CD4-positive, alpha-beta T cell (primary cell): ENCODE measurements around the gene FCRLA. TPM values are rescaled to one million over a fixed set of nuclear protein-coding genes. Genes with fewer than 3 reads are reported as not detected.

Experiments
- ATAC-seq: fragments of 200-7000 bp; cut with Tn5 transposase; one replicate; pipeline ENCODE4 v1.10.0; 2022; ENCODE audit warnings: mild to moderate bottlenecking; ENCODE audit not compliant: poor library complexity
- CTCF ChIA-PET: fragments of 350-600 bp; sonication (Branson Sonifier 250); formaldehyde crosslinking; loops from one replicate; lab custom pipeline; 2021; ENCODE audit warnings: antibody characterized with exemption, inconsistent platforms; lab: Charles Lee
- POLR2A ChIA-PET: fragments of 350-600 bp; sonication (Branson Sonifier 250); formaldehyde crosslinking; loops from one replicate; lab custom pipeline; 2021; ENCODE audit warnings: antibody characterized with exemption, inconsistent platforms; lab: Charles Lee
- DNase-seq, 14 experiments: peaks; one replicate each; pipeline ENCODE4 v3.0.0-alpha.2; 2013 to 2020; ENCODE audit warnings: mixed read lengths in 2 of 14
- H3K27ac ChIP-seq, 2 donors: one replicate each; pipeline versions ENCODE4 v1.5.1 to v1.7.0; 2013; ENCODE audit warnings: low read length in 2 of 2, low read depth in 1 of 2, mild to moderate bottlenecking in 1 of 2
- H3K27me3 ChIP-seq, 2 experiments: 1 replicate in 1 of 2; 2 replicates in 1 of 2; pipeline versions ENCODE4 v1.6.1 to v1.7.0; 2013; ENCODE audit warnings: low read length in 2 of 2, control low read depth in 1 of 2, mild to moderate bottlenecking in 1 of 2, moderate library complexity in 1 of 2; ENCODE audit not compliant: insufficient read depth in 2 of 2, control insufficient read depth in 1 of 2
- H3K36me3 ChIP-seq: one replicate; pipeline ENCODE4 v1.6.1; 2013; ENCODE audit warnings: low read length, control low read depth; ENCODE audit not compliant: insufficient read depth
- H3K4me1 ChIP-seq: one replicate; pipeline ENCODE4 v1.6.1; 2013; ENCODE audit warnings: low read length, control low read depth; ENCODE audit not compliant: insufficient read depth
- H3K4me3 ChIP-seq: one replicate; pipeline ENCODE4 v1.5.1; 2013; ENCODE audit warnings: mild to moderate bottlenecking, low read length, moderate library complexity
- H3K9me3 ChIP-seq, 2 experiments: 1 replicate in 1 of 2; 2 replicates in 1 of 2; pipeline versions ENCODE4 v1.6.1 to v1.7.0; 2013; ENCODE audit warnings: low read length in 2 of 2, mild to moderate bottlenecking in 2 of 2, control low read depth in 1 of 2, moderate library complexity in 1 of 2; ENCODE audit not compliant: control insufficient read depth in 1 of 2, insufficient read depth in 1 of 2
- H3K27ac Mint-ChIP-seq: one replicate; pipeline ENCODE4 v1.8.0; 2020; ENCODE audit warnings: mixed read lengths
- H3K27me3 Mint-ChIP-seq: one replicate; pipeline ENCODE4 v1.8.0; 2021; ENCODE audit warnings: mixed read lengths
- H3K36me3 Mint-ChIP-seq: one replicate; pipeline ENCODE4 v1.8.0; 2021; ENCODE audit warnings: low read depth, mixed read lengths
- H3K4me1 Mint-ChIP-seq: one replicate; pipeline ENCODE4 v1.8.0; 2021; ENCODE audit warnings: low read depth, mixed read lengths
- H3K4me3 Mint-ChIP-seq: one replicate; pipeline ENCODE4 v1.8.0; 2020; ENCODE audit warnings: mild to moderate bottlenecking, mixed read lengths
- H3K9me3 Mint-ChIP-seq: one replicate; pipeline ENCODE4 v1.8.0; 2020; ENCODE audit warnings: mixed read lengths
- intact Hi-C, 2 experiments: fragments of 100-400 bp; cut with DNase I in 1 of 2; cut with micrococcal nuclease in 1 of 2; formaldehyde crosslinking; loops; one replicate each; pipeline versions ENCODE4 v1.15.1 to v1.9.0; 2023 to 2025; cut with DNase I, micrococcal nuclease
- total RNA-seq, 174 experiments: library from RNA in 2 of 174; stranded (reverse) in 2 of 174; gene quantifications; one replicate each; pipeline ENCODE4 v1.2.3 and lab custom pipeline; 2021 to 2026
- TF ChIP-seq, protein P1 (sequence below): fragments of 200-600 bp; IDR thresholded peaks from one replicate; pipeline ENCODE4 v1.8.0; 2022; ENCODE audit warnings: antibody characterized with exemption, mild to moderate bottlenecking

The FCRLA gene
- total RNA-seq, 2 experiments from 2014 or later: not detected

DNA sequence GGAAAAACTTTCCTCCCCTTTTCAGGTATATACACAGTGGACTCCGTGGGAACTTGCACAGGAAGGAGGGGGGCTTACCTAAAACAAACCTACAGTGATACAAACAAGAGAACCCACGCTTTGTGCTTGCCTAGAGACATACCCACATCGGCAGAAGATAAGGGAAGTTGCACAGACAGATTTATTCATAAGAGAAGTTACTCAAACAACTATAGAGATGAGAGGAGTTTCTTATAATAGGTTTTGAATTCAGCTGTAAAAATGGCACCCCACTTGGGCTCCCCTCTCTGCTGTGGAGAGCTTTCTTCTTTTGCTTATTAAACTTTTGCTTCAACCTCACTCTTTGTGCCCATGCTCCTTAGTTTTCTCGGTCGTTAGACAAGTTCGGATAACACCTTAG, 40.8 kb downstream of the FCRLA start:
- POLR2A ChIA-PET: interaction anchor here (0.6 to 0.9 kb wide), 2 partner anchors 22 to 186 kb away, joined by 3 to 5 read pairs; no protein-coding TSS in a partner anchor
- Mint-ChIP-seq H3K4me3 (peak overlapping the region; percentile 99), H3K27ac (no peak overlapping the region), H3K9me3 (no peaks in the 10 kb centered on the region), H3K36me3 (peaks cover 25% of the 10 kb centered on the region), H3K27me3 (peaks cover 9% of the 10 kb centered on the region), H3K4me1 (peaks cover 33% of the 10 kb centered on the region)
- Histone ChIP-seq H3K4me1 (peaks cover 20% of the 10 kb centered on the region), H3K9me3 (no peaks in the 10 kb centered on the region), H3K4me3 (no peak overlapping the region), H3K36me3 (peaks cover 13% of the 10 kb centered on the region), H3K27ac (no peak overlapping the region), H3K27me3 (no peaks in the 10 kb centered on the region)
- CTCF ChIA-PET: no interaction called here
- intact Hi-C loops: loop anchor here (5.0 to 10.0 kb wide), 3 partner anchors 183 to 523 kb away; partner anchors contain the start of genes APOA2 (in 2 of the 2) and TOMM40L (in 2 of the 2)
- no peak for ATAC-seq
- TF ChIP-seq, protein P1, sequence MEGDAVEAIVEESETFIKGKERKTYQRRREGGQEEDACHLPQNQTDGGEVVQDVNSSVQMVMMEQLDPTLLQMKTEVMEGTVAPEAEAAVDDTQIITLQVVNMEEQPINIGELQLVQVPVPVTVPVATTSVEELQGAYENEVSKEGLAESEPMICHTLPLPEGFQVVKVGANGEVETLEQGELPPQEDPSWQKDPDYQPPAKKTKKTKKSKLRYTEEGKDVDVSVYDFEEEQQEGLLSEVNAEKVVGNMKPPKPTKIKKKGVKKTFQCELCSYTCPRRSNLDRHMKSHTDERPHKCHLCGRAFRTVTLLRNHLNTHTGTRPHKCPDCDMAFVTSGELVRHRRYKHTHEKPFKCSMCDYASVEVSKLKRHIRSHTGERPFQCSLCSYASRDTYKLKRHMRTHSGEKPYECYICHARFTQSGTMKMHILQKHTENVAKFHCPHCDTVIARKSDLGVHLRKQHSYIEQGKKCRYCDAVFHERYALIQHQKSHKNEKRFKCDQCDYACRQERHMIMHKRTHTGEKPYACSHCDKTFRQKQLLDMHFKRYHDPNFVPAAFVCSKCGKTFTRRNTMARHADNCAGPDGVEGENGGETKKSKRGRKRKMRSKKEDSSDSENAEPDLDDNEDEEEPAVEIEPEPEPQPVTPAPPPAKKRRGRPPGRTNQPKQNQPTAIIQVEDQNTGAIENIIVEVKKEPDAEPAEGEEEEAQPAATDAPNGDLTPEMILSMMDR: no peak
- no peak for DNase-seq

DNA sequence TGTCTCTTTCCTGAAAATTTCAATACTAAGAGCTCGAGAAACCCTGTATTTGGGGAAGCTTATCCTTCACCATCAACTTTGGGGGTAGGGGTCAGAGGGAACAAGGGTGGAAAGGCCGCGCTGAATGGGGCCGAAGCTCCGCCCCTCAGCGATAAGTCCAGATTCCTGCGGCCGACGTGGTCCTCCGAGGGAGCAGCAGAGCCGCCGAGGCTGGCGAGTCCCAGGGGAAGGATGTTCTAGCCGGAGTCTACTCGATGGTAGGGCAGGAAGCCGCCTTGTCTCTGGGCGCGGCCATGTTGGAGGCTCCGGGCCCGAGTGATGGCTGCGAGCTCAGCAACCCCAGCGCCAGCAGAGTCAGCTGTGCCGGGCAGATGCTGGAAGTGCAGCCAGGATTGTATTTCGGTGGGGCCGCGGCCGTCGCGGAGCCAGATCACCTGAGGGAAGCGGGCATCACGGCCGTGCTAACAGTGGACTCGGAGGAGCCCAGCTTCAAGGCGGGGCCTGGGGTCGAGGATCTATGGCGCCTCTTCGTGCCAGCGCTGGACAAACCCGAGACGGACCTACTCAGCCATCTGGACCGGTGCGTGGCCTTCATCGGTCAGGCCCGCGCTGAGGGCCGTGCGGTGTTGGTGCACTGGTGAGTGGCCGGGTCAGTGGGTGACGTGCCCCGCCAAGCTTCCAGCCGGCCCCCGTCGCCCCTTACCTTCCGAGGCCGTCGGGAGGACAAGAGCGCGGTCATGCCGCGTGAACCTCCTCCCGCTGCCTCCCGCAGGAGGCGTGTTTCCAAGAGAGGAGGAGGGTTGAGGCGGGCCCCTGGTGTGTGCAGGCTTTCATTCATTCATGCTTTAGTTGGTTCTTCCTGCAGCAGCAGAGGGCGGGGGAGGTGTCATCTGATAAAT, 42.7 kb downstream of the FCRLA start, which contains the start of gene DUSP12:
DUSP12 (plus strand) TSS at position 278 of the 899 bp plus-strand sequence; CDS start at position 294, 16 bp downstream.
- Mint-ChIP-seq H3K4me3 (peak within 1 kb of the TSS; percentile 99), H3K4me1 (peaks cover 43% of the 10 kb centered on the region), H3K36me3 (peaks cover 43% of the 10 kb centered on the region), H3K27ac (peak within 1 kb of the TSS; percentile 91), H3K27me3 (peaks cover 8% of the 10 kb centered on the region), H3K9me3 (no peaks in the 10 kb centered on the region)
- intact Hi-C loops: loop anchor here (1.0 to 10.0 kb wide), 4 partner anchors 14 to 525 kb away; partner anchors contain the start of genes APOA2 (in 2 of the 2) and TOMM40L (in 2 of the 2)
- Histone ChIP-seq H3K27me3 (no peaks in the 10 kb centered on the region), H3K9me3 (no peaks in the 10 kb centered on the region), H3K4me3 (peak within 1 kb of the TSS; percentile 95), H3K27ac (peak within 1 kb of the TSS; percentile 70 to 73), H3K36me3 (peaks cover 32% of the 10 kb centered on the region), H3K4me1 (peaks cover 20% of the 10 kb centered on the region)
- peak; percentile 96 for ATAC-seq
- POLR2A ChIA-PET: interaction anchor here (0.6 to 2.4 kb wide), 21 partner anchors 8 to 1826 kb away, joined by 3 to 39 read pairs (median 5); partner anchors contain the start of genes ATF6 and IGSF8
- TF ChIP-seq, protein P1: no peak
- DNase-seq: peak; percentile 75 to 94 (median 82)
- CTCF ChIA-PET: interaction anchor here (0.6 to 1.8 kb wide), 10 partner anchors 8 to 287 kb away, joined by 3 to 8 read pairs (median 4); partner anchors contain the start of gene ATF6

DNA sequence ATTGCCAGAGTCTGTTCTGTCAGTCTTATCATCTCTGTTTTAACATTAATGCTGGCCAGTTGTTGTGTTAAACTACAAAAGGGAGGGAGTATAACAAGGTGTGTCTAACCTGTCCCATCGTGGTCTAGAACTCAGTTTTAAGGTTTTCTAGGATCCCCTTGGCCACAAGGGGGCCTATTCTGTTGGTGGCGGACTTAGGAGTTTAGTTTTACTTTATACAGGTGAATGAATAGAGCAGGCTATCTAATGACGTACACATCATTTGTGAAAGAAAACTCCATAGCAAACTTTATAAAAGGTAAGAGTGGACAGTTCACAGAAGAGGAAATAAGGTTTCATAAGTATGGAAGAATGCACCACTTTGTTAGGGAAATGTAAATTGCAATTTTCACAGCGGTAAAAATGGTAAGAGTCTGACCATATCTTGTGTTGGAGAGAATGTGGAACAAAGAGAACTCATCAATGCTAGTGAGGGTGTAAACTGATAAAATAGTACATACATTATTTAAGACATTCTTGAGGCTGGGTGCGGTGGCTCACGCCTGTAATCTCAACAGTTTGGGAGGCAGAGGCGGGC, 56.6 kb downstream of the FCRLA start:
- intact Hi-C loops: loop anchor here (1.0 to 10.0 kb wide), 4 partner anchors 13 to 801 kb away; partner anchors contain the start of gene UAP1 (in 1 of the 2)
- Histone ChIP-seq H3K36me3 (peaks cover under 1% of the 10 kb centered on the region), H3K9me3 (no peaks in the 10 kb centered on the region), H3K4me3 (no peak overlapping the region), H3K27me3 (no peaks in the 10 kb centered on the region), H3K27ac (no peak overlapping the region), H3K4me1 (peaks cover 19% of the 10 kb centered on the region)
- TF ChIP-seq, protein P1: peak; percentile 82
- no peaks in the 10 kb centered on the region for H3K27me3 Mint-ChIP-seq
- H3K27ac Mint-ChIP-seq: peak overlapping the region; percentile 67
- H3K4me1 Mint-ChIP-seq: peaks cover 40% of the 10 kb centered on the region
- H3K4me3 Mint-ChIP-seq: peak overlapping the region; percentile 82
- ATAC-seq (peak; percentile 56), DNase-seq (peak in 12 of 14 experiments; percentile 20 to 75 (median 38))
- POLR2A ChIA-PET: interaction anchor here (1.7 kb wide), 1 partner anchor 14 kb away, joined by 6 read pairs; the partner anchor contains the start of gene DUSP12
- CTCF ChIA-PET: interaction anchor here (1.0 to 1.4 kb wide), 3 partner anchors 14 to 273 kb away, joined by 3 to 6 read pairs (median 4); partner anchors contain the start of gene DUSP12
- peaks cover 26% of the 10 kb centered on the region for H3K36me3 Mint-ChIP-seq
- no peaks in the 10 kb centered on the region for H3K9me3 Mint-ChIP-seq
